G401.6 (cell line): ENCODE measurements around the gene FGD3.
"Not testable (repeated sequence)": the region's sequence is repeated elsewhere in the genome, so short reads cannot be mapped to it uniquely, and the experiment has no call there.

Source experiments
- FAIRE-seq: peaks from 2 replicates; lab custom pipeline; 2012; peaks lifted over from hg19 to GRCh38; lab: Jason Lieb, UNC

The FGD3 gene

GRCh38 chr9:92974761-92975755, 27.7 kb downstream of the FGD3 start:
- no peak for FAIRE-seq

- no peak for FAIRE-seq
Observed at GRCh38 chr9:92976431-92976830, 29.1 kb downstream of the FGD3 start.

- no peak for FAIRE-seq
Observed at GRCh38 chr9:92977279-92977678, 30.0 kb downstream of the FGD3 start.

- FAIRE-seq: no peak
Observed at GRCh38 chr9:92978345-92978875, 31.1 kb downstream of the FGD3 start.

- FAIRE-seq: no peak
Observed at GRCh38 chr9:92979283-92980056, 32.1 kb downstream of the FGD3 start.

GRCh38 chr9:92980085-92980745, 32.9 kb downstream of the FGD3 start:
- FAIRE-seq: no peak

GRCh38 chr9:92982130-92982529, 34.8 kb downstream of the FGD3 start:
- FAIRE-seq: no peak

- FAIRE-seq: no peak
Observed at GRCh38 chr9:92983984-92984589, 36.8 kb downstream of the FGD3 start.

- no peak for FAIRE-seq
Observed at GRCh38 chr9:92984976-92985375, 37.7 kb downstream of the FGD3 start.

- FAIRE-seq: no peak
Observed at GRCh38 chr9:92986176-92987119, 39.1 kb downstream of the FGD3 start.

GRCh38 chr9:92988215-92988768, 41.0 kb downstream of the FGD3 start:
- FAIRE-seq: no peak

- no peak for FAIRE-seq
Observed at GRCh38 chr9:92989561-92989960, 42.2 kb downstream of the FGD3 start.

- FAIRE-seq: no peak
Observed at GRCh38 chr9:92990461-92990860, 43.1 kb downstream of the FGD3 start.

- FAIRE-seq: no peak
Observed at GRCh38 chr9:92992549-92992948, 45.2 kb downstream of the FGD3 start.

- not testable (repeated sequence) for FAIRE-seq
Observed at GRCh38 chr9:92998871-92999270, 51.5 kb downstream of the FGD3 start.

- no peak for FAIRE-seq
Observed at GRCh38 chr9:93001031-93001430, 53.7 kb downstream of the FGD3 start.

GRCh38 chr9:93002700-93003099, 55.4 kb downstream of the FGD3 start:
- no peak for FAIRE-seq

GRCh38 chr9:93003552-93004407, 56.5 kb downstream of the FGD3 start:
- peak; percentile 77 for FAIRE-seq

- no peak for FAIRE-seq
Observed at GRCh38 chr9:93004561-93004960, 57.2 kb downstream of the FGD3 start.
